ENCODE results near the gene MADCAM1.

- TF ChIP-seq, protein P1, sequence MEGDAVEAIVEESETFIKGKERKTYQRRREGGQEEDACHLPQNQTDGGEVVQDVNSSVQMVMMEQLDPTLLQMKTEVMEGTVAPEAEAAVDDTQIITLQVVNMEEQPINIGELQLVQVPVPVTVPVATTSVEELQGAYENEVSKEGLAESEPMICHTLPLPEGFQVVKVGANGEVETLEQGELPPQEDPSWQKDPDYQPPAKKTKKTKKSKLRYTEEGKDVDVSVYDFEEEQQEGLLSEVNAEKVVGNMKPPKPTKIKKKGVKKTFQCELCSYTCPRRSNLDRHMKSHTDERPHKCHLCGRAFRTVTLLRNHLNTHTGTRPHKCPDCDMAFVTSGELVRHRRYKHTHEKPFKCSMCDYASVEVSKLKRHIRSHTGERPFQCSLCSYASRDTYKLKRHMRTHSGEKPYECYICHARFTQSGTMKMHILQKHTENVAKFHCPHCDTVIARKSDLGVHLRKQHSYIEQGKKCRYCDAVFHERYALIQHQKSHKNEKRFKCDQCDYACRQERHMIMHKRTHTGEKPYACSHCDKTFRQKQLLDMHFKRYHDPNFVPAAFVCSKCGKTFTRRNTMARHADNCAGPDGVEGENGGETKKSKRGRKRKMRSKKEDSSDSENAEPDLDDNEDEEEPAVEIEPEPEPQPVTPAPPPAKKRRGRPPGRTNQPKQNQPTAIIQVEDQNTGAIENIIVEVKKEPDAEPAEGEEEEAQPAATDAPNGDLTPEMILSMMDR (conservative IDR thresholded peaks at IDR 0.05; ENCODE audit: low read length), result 0 out of 2 replicates have a peak, but pooled peaks have one; percentile 17
- TF ChIP-seq EZH2phosphoT487 (IDR thresholded peaks at IDR 0.05; ENCODE audit: borderline replicate concordance, low read depth, low read length), result no peak
Measured at GRCh38 chr19:534088-534487, 37.8 kb downstream of the MADCAM1 start.

Measured in OCI-LY7 (cell line).